IgD-negative memory B cell (primary cell): Measurements from ENCODE around the gene ZP4. TPM values are rescaled to one million over a fixed set of nuclear protein-coding genes. Genes with fewer than 3 reads are reported as not detected.
"Not testable (repeated sequence)": the region's sequence is repeated elsewhere in the genome, so short reads cannot be mapped to it uniquely, and the experiment has no call there.

Experiments used
- H3K27ac Mint-ChIP-seq, 3 donors: one replicate each; pipeline ENCODE4 v1.8.0; 2020 to 2022; ENCODE audit warnings: mild to moderate bottlenecking in 3 of 3, mixed read lengths in 3 of 3, moderate library complexity in 1 of 3
- H3K27me3 Mint-ChIP-seq: one replicate; pipeline ENCODE4 v1.8.0; 2021; ENCODE audit warnings: mixed read lengths
- H3K36me3 Mint-ChIP-seq: one replicate; pipeline ENCODE4 v1.8.0; 2020; ENCODE audit warnings: mild to moderate bottlenecking, mixed read lengths
- H3K4me1 Mint-ChIP-seq, 3 donors: one replicate each; pipeline ENCODE4 v1.8.0; 2020 to 2022; ENCODE audit warnings: mixed read lengths in 3 of 3, mild to moderate bottlenecking in 1 of 3
- H3K4me3 Mint-ChIP-seq, 4 donors: one replicate each; pipeline ENCODE4 v1.8.0; 2020 to 2022; ENCODE audit warnings: mild to moderate bottlenecking in 4 of 4, mixed read lengths in 4 of 4, moderate library complexity in 3 of 4
- H3K9me3 Mint-ChIP-seq, 3 donors: one replicate each; pipeline ENCODE4 v1.8.0; 2020 to 2021; ENCODE audit warnings: mixed read lengths in 3 of 3, mild to moderate bottlenecking in 1 of 3
- polyA plus RNA-seq: library from polyadenylated mRNA; unstranded; fragments of 300-500 nt; fragmentation: Illumina TruSeq; gene quantifications from one replicate; pipeline ENCODE4 v1.2.3, GENCODE V29; 2021

Gene ZP4
- polyA plus RNA-seq, 1 donor from 2014 or later = not detected

DNA sequence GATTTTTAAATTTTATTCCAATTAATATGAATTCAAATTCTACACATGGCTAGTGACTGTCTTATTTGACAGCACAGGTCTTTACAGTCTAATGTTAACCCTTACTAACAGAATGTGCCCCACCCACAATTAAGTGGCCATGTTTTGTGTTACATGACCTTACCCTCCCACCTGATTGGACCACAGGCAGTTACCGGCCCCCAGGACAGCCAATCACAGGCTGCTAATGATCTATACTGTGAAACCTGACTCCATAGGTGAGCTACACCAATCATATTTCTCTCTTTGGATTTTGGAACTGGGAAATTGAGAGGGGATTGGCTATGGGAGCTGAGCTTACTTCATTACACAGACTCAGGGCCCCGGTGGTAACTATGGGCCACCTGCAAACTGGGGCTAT, 27.5 kb downstream of the ZP4 start:
- Mint-ChIP-seq H3K4me3 (no peak overlapping the region), H3K27me3 (no peaks in the 10 kb centered on the region), H3K9me3 (no peaks in the 10 kb centered on the region), H3K27ac (no peak overlapping the region), H3K36me3 (no peaks in the 10 kb centered on the region), H3K4me1 (no peaks in the 10 kb centered on the region)

DNA sequence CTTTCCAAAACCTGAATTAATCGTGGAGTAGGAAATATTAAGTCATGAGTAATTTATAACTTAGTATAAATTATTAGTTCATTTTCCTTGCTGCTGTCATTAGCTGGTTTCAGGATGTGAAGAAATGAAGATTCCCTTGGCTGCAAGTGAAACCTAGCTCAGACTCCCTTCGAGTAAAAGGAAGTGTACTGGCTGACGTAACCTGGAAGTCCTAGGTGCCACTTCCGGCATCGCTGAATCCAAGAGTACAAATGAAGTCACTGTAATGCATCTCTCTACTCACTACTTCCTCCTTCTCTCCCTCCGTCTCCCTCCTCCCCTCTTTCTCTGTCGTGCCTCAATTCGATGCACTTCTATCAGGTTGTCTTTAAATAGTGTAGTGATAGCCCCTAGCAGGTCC, 28.8 kb downstream of the ZP4 start:
- no peak overlapping the region for H3K27ac Mint-ChIP-seq
- no peak overlapping the region for H3K4me3 Mint-ChIP-seq
- H3K27me3 Mint-ChIP-seq = no peaks in the 10 kb centered on the region
- H3K9me3 Mint-ChIP-seq = peaks cover 0 to 3% (median 2%) of the 10 kb centered on the region in 3 donors
- H3K36me3 Mint-ChIP-seq = no peaks in the 10 kb centered on the region
- H3K4me1 Mint-ChIP-seq = no peaks in the 10 kb centered on the region

- H3K27me3 Mint-ChIP-seq = no peaks in the 10 kb centered on the region
- H3K27ac Mint-ChIP-seq = no peak overlapping the region
- no peaks in the 10 kb centered on the region for H3K4me1 Mint-ChIP-seq
- no peaks in the 10 kb centered on the region for H3K36me3 Mint-ChIP-seq
- H3K4me3 Mint-ChIP-seq = no peak overlapping the region
- H3K9me3 Mint-ChIP-seq = peaks cover 0 to 3% (median 2%) of the 10 kb centered on the region in 3 donors
These were observed 31.7 kb downstream of the ZP4 start for GRCh38 chr1:237858992-237859391.

DNA sequence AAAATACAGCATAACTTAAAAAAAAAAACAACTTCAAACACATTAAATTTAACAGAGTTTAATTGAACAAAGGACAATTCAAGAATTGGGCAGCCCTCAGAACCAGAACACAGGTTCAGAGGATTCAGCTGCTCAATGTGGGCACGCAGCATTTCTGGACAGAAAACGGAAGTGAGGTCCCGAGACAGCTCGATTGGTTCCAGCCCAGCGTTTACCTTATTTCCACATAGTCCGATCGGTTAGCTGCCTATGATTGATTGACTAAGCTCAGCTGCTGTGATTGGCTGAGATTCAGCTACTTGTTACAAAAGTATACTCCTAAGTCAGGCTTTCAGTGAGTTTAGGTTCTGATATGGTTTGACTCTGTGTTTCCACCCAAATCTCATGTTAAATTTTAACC, 33.3 kb downstream of the ZP4 start:
- Mint-ChIP-seq H3K4me3 (no peak overlapping the region), H3K36me3 (no peaks in the 10 kb centered on the region), H3K27ac (no peak overlapping the region), H3K27me3 (no peaks in the 10 kb centered on the region), H3K9me3 (peaks cover 2 to 3% (median 3%) of the 10 kb centered on the region in 3 donors), H3K4me1 (peaks cover 0 to 1% (median 0%) of the 10 kb centered on the region in 3 donors)

GRCh38 chr1:237852342-237852741, 38.4 kb downstream of the ZP4 start:
- Mint-ChIP-seq H3K4me1 (peaks cover 0 to 1% (median 0%) of the 10 kb centered on the region in 3 donors), H3K4me3 (no peak overlapping the region), H3K27me3 (no peaks in the 10 kb centered on the region), H3K27ac (no peak overlapping the region), H3K9me3 (peaks cover 0 to 13% (median 3%) of the 10 kb centered on the region in 3 donors), H3K36me3 (no peaks in the 10 kb centered on the region)

GRCh38 chr1:237851210-237851845, 39.4 kb downstream of the ZP4 start:
- Mint-ChIP-seq H3K27me3 (no peaks in the 10 kb centered on the region), H3K36me3 (no peaks in the 10 kb centered on the region), H3K27ac (no peak overlapping the region)

GRCh38 chr1:237843516-237843915, 47.2 kb downstream of the ZP4 start:
- H3K27me3 Mint-ChIP-seq, H3K4me1 Mint-ChIP-seq, H3K36me3 Mint-ChIP-seq, H3K27ac Mint-ChIP-seq, H3K4me3 Mint-ChIP-seq: not testable (repeated sequence)
- H3K9me3 Mint-ChIP-seq = peaks cover 1 to 14% (median 9%) of the 10 kb centered on the region in 3 donors

More at GRCh38 chr1:237851210-237851845, 39.4 kb downstream of the ZP4 start:
- Mint-ChIP-seq H3K9me3 (peaks cover 3 to 13% (median 3%) of the 10 kb centered on the region in 3 donors), H3K4me3 (no peak overlapping the region), H3K4me1 (peaks cover 0 to 1% (median 0%) of the 10 kb centered on the region in 3 donors)

GRCh38 chr1:237841485-237841884, 49.2 kb downstream of the ZP4 start:
- peaks cover 4 to 11% (median 9%) of the 10 kb centered on the region in 3 donors for H3K9me3 Mint-ChIP-seq
- no peak overlapping the region for H3K27ac Mint-ChIP-seq
- H3K27me3 Mint-ChIP-seq = no peaks in the 10 kb centered on the region
- H3K4me3 Mint-ChIP-seq = peak overlapping the region in 1 of 4 donors; percentile 4
- H3K36me3 Mint-ChIP-seq = no peaks in the 10 kb centered on the region
- H3K4me1 Mint-ChIP-seq = no peaks in the 10 kb centered on the region

DNA sequence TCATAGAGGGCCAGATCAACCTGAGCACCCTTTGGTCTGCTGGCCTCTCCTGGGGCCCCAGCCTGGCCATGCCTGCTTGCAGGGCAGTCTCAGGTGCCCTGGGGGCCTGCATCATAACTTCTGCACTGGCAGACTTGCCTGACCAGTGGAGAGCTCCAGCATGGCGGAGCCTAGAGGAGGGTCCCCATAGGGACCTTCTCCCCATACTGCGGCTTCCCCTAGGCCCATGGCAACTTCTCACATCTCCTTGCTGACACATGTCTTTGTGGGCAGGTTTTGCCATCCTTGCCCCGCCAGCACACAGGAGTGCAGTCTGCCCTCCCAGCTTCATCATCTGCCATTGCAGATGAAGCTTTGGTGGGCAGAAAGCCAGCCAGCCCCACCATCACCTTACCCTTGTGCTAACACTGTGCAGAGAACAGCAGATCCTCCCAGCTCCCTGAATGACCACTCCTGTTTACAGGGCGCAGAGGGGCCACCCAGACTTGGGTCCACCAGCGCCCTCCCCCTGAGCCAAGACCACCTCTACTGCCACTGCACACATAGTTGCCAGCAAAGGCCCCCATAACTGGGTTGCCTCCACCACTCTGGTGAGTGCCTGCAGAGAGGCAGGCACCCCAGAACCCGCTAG, 51.7 kb downstream of the ZP4 start:
- Mint-ChIP-seq H3K36me3 (no peaks in the 10 kb centered on the region), H3K27ac (no peak overlapping the region)

GRCh38 chr1:237838320-237838719, 52.4 kb downstream of the ZP4 start:
- H3K4me3 Mint-ChIP-seq = no peak overlapping the region
- no peak overlapping the region for H3K27ac Mint-ChIP-seq
- no peaks in the 10 kb centered on the region for H3K36me3 Mint-ChIP-seq
- H3K27me3 Mint-ChIP-seq = no peaks in the 10 kb centered on the region
- peaks cover 2 to 11% (median 9%) of the 10 kb centered on the region in 3 donors for H3K9me3 Mint-ChIP-seq
- H3K4me1 Mint-ChIP-seq = no peaks in the 10 kb centered on the region

More for the DNA sequence above, 51.7 kb downstream of the ZP4 start:
- H3K4me3 Mint-ChIP-seq = no peak overlapping the region
- no peaks in the 10 kb centered on the region for H3K27me3 Mint-ChIP-seq
- H3K9me3 Mint-ChIP-seq = peaks cover 4 to 11% (median 9%) of the 10 kb centered on the region in 3 donors
- no peaks in the 10 kb centered on the region for H3K4me1 Mint-ChIP-seq

GRCh38 chr1:237834461-237834860, 56.3 kb downstream of the ZP4 start:
- H3K36me3 Mint-ChIP-seq = no peaks in the 10 kb centered on the region
- no peaks in the 10 kb centered on the region for H3K27me3 Mint-ChIP-seq

GRCh38 chr1:237834048-237834447, 56.7 kb downstream of the ZP4 start:
- H3K4me1 Mint-ChIP-seq = no peaks in the 10 kb centered on the region
- no peak overlapping the region for H3K4me3 Mint-ChIP-seq
- no peaks in the 10 kb centered on the region for H3K27me3 Mint-ChIP-seq
- H3K36me3 Mint-ChIP-seq = no peaks in the 10 kb centered on the region
- H3K27ac Mint-ChIP-seq = no peak overlapping the region
- H3K9me3 Mint-ChIP-seq = peaks cover 0 to 4% (median 3%) of the 10 kb centered on the region in 3 donors

More at GRCh38 chr1:237834461-237834860, 56.3 kb downstream of the ZP4 start:
- Mint-ChIP-seq H3K9me3 (peaks cover 0 to 4% (median 0%) of the 10 kb centered on the region in 3 donors), H3K4me3 (no peak overlapping the region), H3K27ac (no peak overlapping the region), H3K4me1 (no peaks in the 10 kb centered on the region)

DNA sequence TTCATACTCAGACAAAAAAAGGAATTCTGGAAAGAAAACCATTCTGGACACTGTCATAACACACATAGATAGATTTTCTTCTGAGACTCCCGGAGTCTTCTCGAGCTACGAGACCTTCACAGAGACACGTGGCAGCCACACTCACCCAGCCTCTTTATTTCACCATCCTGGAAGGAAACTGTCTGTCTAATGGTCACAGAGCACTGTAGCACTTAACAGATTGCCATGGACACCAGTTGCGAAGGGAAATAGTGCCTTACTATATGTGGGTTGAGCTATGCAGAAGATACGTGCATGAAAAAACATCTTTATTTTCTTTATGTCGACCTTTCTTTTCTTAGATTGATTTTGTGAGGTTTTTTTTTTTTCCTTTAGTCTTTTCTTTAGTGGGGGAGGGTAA, 57.9 kb downstream of the ZP4 start:
- Mint-ChIP-seq H3K27ac (no peak overlapping the region), H3K27me3 (no peaks in the 10 kb centered on the region), H3K4me1 (no peaks in the 10 kb centered on the region), H3K9me3 (peaks cover 0 to 4% (median 2%) of the 10 kb centered on the region in 3 donors), H3K4me3 (no peak overlapping the region), H3K36me3 (peaks cover 2% of the 10 kb centered on the region)
